ENCODE measurements around the gene OSBPL1A.

The OSBPL1A gene

GRCh38 chr18:24270937-24271380 is 126.7 kb downstream of the OSBPL1A start:
- DNase-seq (ENCODE audit: insufficient read length, low spot score) (no peak), FAIRE-seq (no peak)
- TF ChIP-seq CTCF (IDR thresholded peaks at IDR 0.05; ENCODE audit: insufficient read depth, missing control alignments) = no peak

- no peak for DNase-seq (ENCODE audit: insufficient read length, low spot score)
- no peak for FAIRE-seq
- no peak for TF ChIP-seq CTCF (IDR thresholded peaks at IDR 0.05; ENCODE audit: insufficient read depth, missing control alignments)
These were observed 127.2 kb downstream of the OSBPL1A start for GRCh38 chr18:24270358-24270936.

GRCh38 chr18:24268784-24269550 is 128.7 kb downstream of the OSBPL1A start:
- FAIRE-seq = peak; percentile 92
- DNase-seq (ENCODE audit: insufficient read length, low spot score) = peak; percentile 35

DNA sequence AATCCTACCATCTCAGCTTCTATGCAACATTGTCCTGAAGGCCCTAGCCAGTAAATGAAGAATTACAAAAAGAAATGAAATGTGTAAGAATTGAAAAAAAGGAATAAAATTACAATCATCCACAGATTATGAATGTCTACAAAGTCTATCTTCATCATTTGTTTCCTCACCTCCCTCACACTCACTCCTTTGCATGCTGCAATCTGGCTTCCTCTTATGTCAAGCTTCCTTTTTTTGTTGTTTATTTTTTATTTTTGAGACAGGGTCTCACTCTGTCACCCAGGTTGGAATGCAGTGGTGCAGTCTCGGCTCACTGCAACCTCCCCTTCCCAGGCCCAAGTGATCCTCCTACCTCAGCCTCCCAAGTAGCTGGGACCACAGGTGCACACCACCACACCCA is 129.7 kb downstream of the OSBPL1A start:
- FAIRE-seq = no peak
- TF ChIP-seq CTCF (IDR thresholded peaks at IDR 0.05; ENCODE audit: insufficient read depth, missing control alignments) = no peak
- no peak for DNase-seq (ENCODE audit: insufficient read length, low spot score)

More at GRCh38 chr18:24268784-24269550, 128.7 kb downstream of the OSBPL1A start:
- no peak for TF ChIP-seq CTCF (IDR thresholded peaks at IDR 0.05; ENCODE audit: insufficient read depth, missing control alignments)

- DNase-seq (ENCODE audit: insufficient read length, low spot score) = no peak
- no peak for TF ChIP-seq CTCF (IDR thresholded peaks at IDR 0.05; ENCODE audit: insufficient read depth, missing control alignments)
- FAIRE-seq = no peak
These were observed 131.5 kb downstream of the OSBPL1A start for GRCh38 chr18:24266131-24266530.

DNA sequence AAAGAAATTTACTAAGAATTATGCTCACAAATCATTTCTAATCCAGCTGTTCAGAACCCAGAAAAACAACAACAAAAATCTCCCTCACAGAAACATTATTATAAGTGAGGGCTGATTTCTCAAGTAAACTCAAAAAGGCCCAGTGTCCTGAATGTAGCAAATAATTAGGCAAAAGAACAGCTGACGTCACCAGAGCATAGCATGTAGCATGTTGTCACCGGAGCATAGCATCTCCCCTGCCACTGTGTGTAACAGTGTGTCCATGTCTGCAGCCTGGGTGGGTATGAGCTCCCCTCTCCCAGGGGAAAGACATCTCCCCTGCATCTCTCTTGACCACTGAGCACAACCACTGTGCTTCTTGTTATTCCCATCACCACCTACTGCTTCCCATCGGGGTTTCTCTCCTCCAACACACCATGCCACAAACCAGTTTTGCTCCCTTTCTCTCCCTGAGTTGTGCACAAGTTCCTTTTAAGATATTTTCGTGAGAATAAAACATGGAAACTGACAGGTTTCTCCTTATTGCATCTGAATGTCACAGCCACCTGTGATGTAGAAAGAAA is 132.0 kb downstream of the OSBPL1A start:
- DNase-seq (ENCODE audit: insufficient read length, low spot score) = no peak
- no peak for TF ChIP-seq CTCF (IDR thresholded peaks at IDR 0.05; ENCODE audit: insufficient read depth, missing control alignments)
- no peak for FAIRE-seq

DNA sequence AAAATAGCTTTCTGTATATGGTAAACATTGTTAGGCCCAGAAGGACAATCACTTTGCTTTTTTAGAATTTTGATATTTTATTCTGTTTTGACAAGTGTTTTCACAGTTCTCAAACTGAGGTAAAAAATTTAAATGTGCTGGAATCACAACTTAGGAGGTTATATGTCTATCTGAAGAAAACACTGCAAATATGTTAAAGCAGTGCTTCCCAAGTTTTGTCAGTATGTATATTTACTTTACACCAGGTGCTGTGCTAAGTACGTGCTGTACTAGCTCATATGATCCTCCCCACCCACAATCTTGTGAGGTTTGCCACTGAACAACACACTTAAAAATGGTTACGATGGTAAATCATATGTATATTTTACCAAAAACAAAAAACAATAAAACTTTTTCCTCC is 134.6 kb downstream of the OSBPL1A start:
- no peak for DNase-seq (ENCODE audit: insufficient read length, low spot score)
- no peak for TF ChIP-seq CTCF (IDR thresholded peaks at IDR 0.05; ENCODE audit: insufficient read depth, missing control alignments)
- FAIRE-seq = no peak
